T-helper 1 cell treated with Interleukin-12 subunit alpha and Interleukin-12 subunit beta and Interleukin-4 antibody, amounts not matched to agents 30 ng/mL and 1 ng/mL, for 36 hours (primary cell): ENCODE measurements around the gene ADM. TPM values are rescaled to one million over a fixed set of nuclear protein-coding genes. Genes with fewer than 3 reads are reported as not detected.

ENCODE experiments used
- intact Hi-C: fragments of 100-400 bp; cut with micrococcal nuclease; formaldehyde crosslinking; loops from one replicate; pipeline ENCODE4 v1.15.1; 2024
- total RNA-seq: library from RNA; stranded (reverse); gene quantifications from 2 replicates; pipeline ENCODE4 v1.2.3, GENCODE V29; 2022

Gene ADM
- total RNA-seq, 1 donor from 2014 or later: 0.64 TPM

DNA sequence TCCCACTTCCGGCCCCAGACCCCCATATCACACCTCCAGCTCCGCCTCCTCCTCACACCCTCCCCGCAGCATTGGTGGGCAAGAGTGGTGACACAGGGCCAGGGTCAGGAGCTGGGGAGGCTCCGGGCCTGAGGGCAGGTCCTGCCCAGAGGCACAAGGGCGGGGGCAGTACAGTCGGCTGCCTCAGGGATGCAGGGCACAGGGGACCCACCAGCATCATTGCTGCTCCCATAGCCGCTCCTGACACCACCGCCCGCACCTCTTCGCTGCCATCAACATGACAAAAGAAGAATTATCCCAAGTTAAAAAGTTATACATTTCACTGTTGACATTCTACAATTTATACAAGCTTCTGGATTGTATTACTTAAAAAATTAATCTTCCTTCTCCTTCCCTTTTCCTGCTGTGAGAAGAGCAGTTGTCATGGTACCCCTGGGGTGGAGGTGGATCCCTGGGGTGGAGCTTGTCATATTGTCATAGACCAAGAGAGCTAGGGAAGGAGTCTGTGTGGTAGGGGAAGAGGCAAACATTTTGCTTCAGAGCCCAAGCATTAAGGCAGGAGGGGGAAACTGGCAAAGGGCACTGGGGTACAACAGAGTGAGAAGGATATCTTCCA lies 15.0 kb upstream of the ADM start:
- intact Hi-C loops: loop anchor here (10.0 kb wide), 1 partner anchor 1025 kb away; the partner anchor contains the start of gene DENND5A

DNA sequence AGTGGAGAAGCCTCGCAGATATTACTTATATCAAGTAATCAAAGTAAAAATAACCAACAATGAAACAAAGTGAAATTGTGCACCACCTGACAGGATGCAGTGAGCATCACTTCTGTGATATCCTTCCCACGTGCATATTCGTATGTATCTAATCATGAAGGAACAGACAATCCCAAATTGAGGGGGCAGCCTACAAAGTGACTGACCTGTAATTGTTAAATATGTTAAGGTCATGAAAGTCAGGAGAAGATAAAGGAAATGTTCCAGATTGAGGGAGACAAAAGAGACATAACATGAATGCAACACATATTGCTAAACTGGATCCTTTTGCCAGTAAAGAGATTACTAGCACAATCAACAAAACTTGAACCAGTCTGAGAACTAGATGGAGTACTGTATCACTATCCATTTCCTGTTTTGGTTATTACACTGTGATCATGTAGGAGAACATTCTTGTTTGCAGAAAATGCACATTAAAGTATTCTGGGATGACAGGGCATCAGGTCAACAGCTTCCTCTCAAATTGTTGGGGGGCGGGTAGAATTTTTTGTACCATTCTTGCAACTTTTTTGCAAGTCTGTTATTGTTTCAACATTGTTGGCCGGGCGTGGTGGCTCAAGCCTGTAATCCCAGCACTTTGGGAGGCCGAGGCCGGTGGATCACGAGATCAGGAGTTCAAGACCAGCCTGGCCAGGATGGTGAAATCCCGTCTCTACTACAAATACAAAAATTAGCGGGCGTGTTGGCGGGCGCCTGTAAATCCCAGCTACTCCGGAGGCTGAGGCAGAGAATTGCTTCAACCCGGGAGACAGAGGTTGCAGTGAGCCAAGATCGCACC lies 12.9 kb upstream of the ADM start:
- intact Hi-C loops: loop anchor here (10.0 kb wide), 1 partner anchor 1027 kb away; the partner anchor contains the start of gene DENND5A

DNA sequence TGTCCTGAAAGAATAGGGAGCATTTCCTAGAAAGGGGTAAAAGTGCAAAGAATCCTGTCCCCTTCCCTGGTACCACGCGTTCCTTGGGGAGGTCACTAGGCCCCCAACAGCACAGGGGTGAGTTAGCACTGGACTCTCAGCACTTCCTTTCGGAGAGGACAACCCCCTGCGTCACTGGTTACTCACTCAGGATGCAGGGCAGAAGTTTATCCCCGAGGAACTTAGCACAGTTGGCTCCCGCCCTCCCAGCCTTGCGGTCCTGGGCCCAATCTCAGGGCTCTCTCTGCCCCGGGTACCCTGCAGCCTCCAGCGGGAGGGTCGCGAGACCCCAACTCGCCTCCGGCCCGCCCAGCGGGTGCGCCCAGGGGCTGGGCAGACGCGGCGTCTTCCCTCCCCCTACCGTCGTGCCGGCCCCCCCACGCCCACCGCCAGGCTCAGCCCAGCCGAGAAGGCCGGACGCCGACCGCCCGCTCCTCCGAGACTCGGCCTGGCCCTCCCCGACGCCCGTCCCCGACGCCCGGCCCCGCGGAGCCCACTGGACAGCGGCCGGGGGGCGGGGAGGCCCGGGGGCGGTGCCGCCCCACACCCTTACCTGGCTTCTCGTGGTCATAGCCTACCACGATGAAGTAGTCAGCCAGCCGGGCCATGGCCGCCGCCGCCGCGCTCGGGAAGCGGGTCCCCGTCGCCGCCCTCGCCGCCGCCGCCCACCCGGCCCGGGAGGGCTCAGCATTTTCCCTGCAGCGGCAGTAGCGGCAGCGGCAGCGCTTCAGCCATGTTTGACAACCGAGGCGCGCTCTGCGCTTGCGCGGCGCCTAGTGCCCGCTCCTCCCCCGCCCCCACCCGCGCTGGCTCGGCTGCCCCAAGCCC lies 11.2 kb upstream of the ADM start, which contains the start of gene SBF2:
Gene SBF2, minus strand, starts transcription at position 797 of the 867 bp plus-strand sequence. Its CDS starts 150 bp downstream, at position 647.
- intact Hi-C loops: loop anchor here (1.0 to 10.0 kb wide), 3 partner anchors 14 to 1029 kb away; partner anchors contain the start of gene DENND5A

DNA sequence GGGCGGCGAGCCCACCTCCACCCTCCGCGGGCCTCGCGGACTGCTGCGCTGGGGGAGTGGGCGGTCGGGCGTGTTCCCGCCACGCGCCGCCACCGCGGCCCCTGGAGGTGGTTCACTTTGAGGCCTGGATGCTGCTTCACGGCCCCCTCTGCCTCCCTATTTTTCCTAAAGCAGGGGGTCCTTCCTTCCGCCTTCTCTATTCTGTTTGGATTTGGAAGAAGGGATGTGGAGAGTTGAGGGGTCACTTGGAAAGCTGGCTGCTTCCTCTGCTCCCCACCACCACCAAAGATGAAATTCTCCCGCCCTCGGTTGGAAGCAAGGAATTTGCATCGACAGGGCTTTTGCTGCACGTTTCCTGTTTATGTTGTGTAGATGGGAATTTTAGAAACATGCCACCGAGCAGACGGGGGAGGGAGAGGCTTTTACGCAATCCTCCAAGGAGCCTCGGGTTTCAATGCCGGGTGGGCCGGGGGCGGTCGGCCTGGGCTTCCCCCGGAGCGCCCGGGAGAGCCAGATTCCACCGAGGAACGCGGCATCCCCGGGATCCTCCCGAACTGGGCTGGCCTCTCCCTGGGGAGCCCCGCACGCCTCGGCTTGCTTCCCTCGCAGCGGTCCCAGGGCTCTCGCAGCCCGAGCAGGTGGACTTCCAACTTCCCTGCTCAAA lies 10.5 kb upstream of the ADM start:
- intact Hi-C loops: loop anchor here (1.0 to 10.0 kb wide), 3 partner anchors 13 to 1030 kb away; partner anchors contain the start of gene DENND5A

DNA sequence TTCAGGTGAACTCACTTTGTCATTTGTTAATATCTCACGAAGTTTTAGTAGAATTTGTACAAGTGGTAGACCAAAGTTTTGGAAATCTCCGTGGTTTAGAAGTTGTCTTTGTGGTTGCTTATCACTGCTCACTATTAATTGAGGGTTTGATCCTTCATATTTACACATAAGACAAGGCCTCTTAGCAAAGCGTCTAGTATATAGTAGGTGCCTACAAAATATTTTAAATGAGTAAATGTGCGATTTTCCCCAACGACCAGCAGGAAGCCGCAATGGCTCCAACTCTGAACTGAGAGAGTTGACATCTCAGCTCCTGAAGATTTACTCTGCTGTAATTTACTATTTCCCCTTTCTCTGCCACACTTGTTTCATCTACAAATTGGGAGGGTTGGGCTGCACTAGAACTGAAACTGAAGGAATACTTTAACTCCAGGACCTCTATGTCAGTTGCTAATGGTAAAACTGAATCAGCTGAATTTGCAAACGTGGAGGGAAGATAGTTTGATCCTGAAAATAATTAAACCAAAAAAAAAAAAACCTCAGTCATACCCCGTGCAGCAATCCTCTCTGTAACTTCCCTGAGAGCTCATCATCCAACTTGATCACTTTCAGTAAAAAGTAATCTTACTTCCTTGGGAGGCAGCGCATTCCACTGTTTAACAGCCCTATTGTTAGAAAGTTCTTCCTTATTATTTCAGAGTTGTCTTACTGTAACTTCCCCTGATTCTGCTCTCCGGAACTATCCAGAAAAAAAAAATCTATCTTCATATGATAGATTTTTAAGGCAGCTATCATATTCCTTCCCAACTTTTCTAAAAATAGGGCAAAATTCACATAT lies 9.6 kb upstream of the ADM start:
- intact Hi-C loops: loop anchor here (10.0 kb wide), 1 partner anchor 1030 kb away; the partner anchor contains the start of gene DENND5A

DNA sequence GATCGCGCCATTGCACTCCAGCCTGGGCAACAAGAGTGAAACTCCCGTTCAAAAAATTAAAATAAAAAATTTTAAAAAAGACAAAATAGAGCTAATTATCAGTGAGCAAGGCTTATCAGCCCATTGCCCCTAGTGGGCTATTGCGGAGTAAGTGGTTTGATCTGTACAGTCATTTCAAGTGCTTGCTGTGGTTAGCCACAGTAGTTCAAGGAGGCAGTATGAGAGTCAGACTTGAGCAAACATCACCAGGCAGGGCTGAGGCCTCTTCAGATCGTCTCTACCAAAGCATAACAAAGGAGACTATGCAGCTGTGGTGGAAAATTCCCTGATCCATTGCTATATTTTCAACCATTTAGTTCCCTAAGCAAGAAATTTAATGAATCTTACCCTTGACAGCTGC lies 6.5 kb upstream of the ADM start:
- intact Hi-C loops: loop anchor here (1.0 to 10.0 kb wide), 3 partner anchors 9 to 1034 kb away; partner anchors contain the start of gene DENND5A

DNA sequence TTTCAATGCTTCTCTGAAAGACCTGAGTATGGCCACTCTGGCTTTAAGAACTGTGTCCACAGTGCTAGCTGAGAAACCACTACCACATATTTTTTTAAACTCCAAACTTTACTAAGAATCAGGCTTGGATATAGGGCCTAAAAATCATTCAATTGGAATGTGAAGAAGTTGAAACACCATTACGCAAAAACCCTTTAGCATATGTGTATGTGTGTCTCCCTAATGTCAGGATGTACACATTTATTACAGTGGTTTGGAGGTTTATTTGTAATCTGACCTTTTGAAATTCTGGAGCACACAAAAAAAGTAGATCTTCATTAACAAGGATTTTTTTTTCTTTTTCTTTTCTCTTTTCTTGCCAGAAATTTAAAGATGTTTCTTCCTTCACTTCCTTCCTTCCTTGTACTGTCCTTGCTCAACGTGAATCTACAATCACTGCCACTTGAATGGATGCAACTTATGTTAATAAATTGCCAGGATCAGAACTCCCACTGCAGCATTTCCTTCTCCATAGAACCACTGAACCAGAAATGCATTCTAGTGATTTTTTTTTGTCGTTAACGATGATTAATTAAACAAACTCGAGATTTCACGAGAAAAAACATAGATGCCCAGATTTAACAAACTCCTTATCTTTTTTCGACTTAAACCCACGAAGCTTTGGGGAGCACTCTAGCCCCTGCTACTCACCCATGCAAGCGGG lies 3.1 kb upstream of the ADM start:
- intact Hi-C loops: loop anchor here (2.0 to 5.0 kb wide), 4 partner anchors 157 to 1620 kb away; partner anchors contain the start of genes AKIP1, RPL27A, TRIM66 and ZBED5

DNA sequence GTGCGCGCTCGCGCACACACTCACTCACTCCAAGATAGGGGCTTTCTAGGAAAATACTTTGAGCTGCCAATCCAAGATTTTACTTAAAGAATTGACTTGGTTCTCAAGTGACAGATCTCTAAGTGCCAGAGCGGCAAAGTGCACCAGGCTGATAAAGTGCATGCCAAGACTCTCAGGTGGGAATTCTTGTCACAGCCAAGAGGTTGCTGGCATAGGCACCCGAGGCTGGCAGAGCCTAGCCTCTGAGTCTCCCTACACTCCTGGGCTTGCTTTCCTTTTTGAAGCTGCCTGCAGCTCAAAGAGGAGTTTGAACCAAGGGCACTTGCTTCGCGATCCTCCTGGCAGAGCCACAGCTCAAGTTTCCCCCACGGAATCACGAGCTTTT lies 2.5 kb upstream of the ADM start:
- intact Hi-C loops: loop anchor here (2.0 to 5.0 kb wide), 4 partner anchors 156 to 1620 kb away; partner anchors contain the start of genes AKIP1, RPL27A, TRIM66 and ZBED5

DNA sequence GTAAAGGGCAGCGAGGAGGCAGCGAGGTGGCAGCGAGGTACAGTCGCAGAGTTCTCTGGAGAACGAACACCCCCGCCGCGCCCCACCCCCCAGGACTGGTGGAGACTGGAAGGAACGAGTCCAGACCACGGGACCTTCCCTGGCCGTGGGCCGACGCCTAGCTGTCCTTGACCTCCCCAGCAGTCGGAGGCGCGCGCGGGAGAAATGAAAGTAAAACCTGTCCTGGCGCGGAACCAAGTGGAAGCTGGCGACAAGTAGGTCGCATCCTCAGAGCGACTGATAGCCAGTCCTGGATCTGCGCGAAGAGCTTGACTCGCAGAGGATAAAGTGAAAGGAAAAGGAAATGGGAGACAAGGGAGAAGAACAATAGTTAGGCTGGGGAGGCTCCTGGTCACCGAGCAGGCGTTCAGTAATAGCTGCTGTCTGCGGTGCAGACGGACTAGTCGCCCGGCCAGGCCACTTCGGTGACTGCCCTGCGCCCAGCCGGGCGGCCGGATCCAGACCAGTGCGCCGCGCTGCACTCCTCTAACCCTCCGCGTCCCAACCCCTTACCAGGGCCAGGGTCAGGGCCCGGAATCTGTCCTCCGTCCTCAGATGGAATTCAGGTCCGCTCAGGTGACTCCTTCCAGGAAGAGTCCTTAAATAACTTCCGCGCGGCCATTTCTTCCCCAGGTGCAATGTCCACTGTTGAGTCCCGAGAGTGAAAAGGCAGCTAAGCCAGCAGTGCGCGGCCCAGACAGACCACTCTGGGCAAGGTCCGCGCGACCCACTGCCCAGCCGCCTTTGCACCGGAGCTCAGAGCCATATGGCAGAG lies 1.9 kb upstream of the ADM start:
- intact Hi-C loops: loop anchor here (2.0 to 5.0 kb wide), 4 partner anchors 156 to 1621 kb away; partner anchors contain the start of genes AKIP1, RPL27A, TRIM66 and ZBED5

DNA sequence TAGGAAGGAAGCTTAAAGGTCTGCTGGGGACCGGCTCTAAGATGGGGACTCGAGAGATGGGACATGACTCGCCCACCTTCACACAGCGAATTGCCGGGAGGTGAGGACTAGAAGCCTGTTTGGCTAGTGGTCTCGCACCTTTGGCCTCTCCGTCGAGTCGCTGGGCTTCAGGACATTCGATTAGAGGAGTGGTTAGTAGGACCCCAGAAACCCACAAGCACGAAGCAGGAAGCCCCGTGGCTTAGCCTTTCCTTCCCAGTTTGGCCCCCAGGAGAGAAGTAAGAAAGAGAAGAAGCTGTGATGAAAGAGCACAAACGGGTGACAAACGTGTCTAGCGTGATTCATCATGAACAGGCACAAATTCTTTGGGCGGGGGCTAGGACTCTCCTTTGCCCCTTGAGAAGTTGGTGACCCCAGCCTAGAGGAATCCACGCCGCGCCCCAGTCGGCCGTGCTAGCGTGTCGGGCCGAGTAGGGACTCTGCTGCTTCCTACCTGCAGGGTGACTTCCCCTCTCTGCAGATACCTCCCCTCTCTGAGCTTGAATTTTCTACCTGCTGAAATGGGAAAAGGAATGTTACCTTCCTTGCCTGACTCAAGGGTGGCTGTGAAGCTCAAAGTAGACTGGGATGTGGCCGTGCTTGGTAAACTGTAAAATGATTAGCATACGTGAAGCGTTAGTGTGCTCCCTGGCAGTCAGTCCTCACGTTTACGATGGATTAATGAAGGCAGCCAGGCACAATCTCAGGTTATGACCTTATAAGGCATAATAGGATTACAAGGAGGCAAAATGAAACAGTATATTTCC lies 1.1 kb upstream of the ADM start:
- intact Hi-C loops: loop anchor here (2.0 to 5.0 kb wide), 5 partner anchors 155 to 1621 kb away; partner anchors contain the start of genes AKIP1, RPL27A, TRIM66 and ZBED5

DNA sequence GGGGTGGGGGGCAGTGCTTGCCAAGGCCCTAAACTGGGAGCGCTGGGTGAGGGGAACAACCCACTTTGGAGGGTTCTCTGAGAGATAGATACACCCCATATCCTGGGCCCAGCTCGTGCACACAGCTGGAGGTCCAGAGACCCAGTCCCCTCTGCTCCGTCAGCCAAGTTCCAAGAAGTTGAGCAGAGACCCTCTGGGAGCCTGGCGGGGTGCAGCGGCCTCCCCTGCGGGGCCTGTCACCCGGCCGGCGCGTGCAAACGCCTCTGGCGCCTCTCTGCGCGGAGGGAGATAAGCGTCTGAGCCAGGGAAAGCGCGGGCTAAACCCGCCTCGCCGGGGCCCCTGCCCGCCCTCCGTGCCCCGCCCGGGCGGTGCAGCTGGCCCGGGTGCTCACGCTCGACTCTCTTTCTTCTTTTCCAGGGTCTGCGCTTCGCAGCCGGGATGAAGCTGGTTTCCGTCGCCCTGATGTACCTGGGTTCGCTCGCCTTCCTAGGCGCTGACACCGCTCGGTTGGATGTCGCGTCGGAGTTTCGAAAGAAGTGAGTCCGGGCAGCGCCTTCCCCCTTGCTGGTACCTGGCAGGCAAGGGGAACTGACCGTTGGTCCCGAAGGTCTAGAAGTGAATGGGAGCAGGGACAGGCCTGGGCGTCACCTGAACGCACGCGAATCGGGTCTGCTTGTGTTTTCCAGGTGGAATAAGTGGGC lies 540 bp downstream of the ADM start:
- intact Hi-C loops: loop anchor here (2.0 to 5.0 kb wide), 9 partner anchors 237 to 1537 kb away; partner anchors contain the start of genes EIF4G2, RNF141, SWAP70 and TMEM41B

DNA sequence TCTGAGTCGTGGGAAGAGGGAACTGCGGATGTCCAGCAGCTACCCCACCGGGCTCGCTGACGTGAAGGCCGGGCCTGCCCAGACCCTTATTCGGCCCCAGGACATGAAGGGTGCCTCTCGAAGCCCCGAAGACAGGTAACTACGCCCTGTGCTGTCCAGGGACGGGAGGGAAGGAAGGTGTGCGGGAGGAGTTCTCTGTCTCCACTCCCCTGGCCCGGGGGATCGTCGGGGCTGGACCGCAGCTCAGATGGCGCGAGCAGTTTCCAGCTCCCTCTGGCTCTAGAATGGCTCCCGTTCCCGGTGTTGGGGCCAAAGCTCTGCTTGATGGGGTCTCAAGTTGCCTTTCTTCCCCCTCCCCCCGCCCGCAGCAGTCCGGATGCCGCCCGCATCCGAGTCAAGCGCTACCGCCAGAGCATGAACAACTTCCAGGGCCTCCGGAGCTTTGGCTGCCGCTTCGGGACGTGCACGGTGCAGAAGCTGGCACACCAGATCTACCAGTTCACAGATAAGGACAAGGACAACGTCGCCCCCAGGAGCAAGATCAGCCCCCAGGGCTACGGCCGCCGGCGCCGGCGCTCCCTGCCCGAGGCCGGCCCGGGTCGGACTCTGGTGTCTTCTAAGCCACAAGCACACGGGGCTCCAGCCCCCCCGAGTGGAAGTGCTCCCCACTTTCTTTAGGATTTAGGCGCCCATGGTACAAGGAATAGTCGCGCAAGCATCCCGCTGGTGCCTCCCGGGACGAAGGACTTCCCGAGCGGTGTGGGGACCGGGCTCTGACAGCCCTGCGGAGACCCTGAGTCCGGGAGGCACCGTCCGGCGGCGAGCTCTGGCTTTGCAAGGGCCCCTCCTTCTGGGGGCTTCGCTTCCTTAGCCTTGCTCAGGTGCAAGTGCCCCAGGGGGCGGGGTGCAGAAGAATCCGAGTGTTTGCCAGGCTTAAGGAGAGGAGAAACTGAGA lies 1.4 kb downstream of the ADM start:
- intact Hi-C loops: loop anchor here (2.0 to 5.0 kb wide), 11 partner anchors 229 to 1536 kb away; partner anchors contain the start of genes EIF4G2, RNF141, SWAP70 and TMEM41B

DNA sequence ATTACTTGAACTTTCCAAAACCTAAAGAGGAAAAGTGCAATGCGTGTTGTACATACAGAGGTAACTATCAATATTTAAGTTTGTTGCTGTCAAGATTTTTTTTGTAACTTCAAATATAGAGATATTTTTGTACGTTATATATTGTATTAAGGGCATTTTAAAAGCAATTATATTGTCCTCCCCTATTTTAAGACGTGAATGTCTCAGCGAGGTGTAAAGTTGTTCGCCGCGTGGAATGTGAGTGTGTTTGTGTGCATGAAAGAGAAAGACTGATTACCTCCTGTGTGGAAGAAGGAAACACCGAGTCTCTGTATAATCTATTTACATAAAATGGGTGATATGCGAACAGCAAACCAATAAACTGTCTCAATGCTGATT lies 2.1 kb downstream of the ADM start:
- intact Hi-C loops: loop anchor here (1.0 to 5.0 kb wide), 15 partner anchors 9 to 1535 kb away; partner anchors contain the start of genes EIF4G2, RNF141, SBF2 and SWAP70

DNA sequence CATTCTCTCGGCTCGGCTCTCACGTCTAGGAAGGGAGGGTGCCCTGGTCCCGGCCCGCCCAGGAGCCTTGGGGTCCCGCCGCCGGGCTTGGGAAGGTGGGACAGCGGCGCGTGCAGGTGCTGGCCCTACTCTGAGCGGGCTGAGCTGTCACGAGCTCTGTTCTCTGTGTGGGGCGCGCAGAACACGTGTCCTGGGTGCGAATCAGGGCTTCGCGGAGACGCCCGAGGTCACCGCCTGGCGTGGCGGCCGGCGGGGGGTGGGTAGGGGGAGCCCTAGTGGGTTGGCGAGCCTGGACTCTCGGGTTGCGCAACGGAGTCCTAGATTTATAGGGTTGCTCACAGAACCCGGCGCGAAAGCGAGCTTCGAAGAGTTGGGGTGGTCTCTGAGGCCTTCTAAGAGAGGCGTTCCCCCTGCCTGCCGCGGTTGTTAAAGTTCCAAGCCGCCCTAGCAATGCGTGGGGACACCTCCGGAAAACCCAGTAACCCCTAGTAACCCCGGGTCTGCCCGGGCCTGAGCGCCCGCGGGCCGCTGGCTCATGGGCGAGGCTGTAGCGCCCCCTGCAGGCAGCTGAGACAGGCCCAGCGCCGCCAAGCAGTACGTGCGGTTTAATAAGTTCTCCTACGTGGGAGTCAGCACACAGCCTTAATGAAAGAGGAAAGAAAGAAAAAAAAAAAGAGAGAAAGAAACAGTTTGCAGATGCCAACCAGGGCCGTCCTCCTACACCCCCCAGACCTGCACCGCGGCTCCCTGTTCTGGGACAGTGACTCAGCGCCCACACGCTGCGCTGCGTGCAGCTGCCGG lies 2.7 kb downstream of the ADM start:
- intact Hi-C loops: loop anchor here (1.0 to 5.0 kb wide), 18 partner anchors 9 to 1535 kb away; partner anchors contain the start of genes EIF4G2, RNF141, SBF2 and SWAP70
